ENCODE results near the gene THBS2.

GRCh38 chr6:169199625-169200335 lies 53.9 kb downstream of the THBS2 start:
- no peak for TF ChIP-seq POLR2A (IDR thresholded peaks at IDR 0.05)
- TF ChIP-seq, protein P1, sequence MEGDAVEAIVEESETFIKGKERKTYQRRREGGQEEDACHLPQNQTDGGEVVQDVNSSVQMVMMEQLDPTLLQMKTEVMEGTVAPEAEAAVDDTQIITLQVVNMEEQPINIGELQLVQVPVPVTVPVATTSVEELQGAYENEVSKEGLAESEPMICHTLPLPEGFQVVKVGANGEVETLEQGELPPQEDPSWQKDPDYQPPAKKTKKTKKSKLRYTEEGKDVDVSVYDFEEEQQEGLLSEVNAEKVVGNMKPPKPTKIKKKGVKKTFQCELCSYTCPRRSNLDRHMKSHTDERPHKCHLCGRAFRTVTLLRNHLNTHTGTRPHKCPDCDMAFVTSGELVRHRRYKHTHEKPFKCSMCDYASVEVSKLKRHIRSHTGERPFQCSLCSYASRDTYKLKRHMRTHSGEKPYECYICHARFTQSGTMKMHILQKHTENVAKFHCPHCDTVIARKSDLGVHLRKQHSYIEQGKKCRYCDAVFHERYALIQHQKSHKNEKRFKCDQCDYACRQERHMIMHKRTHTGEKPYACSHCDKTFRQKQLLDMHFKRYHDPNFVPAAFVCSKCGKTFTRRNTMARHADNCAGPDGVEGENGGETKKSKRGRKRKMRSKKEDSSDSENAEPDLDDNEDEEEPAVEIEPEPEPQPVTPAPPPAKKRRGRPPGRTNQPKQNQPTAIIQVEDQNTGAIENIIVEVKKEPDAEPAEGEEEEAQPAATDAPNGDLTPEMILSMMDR (IDR thresholded peaks at IDR 0.05), result no peak

Measured in ovary (tissue), 3 donors.